GM19324 (cell line): ENCODE data around the gene TENT5C.

Experiments used
- ATAC-seq: cut with Tn5 transposase; IDR thresholded peaks from one replicate; pipeline ENCODE4 v1.9.1; 2021; ENCODE audit warnings: mild to moderate bottlenecking, moderate library complexity; ENCODE audit not compliant: unreplicated experiment, low FRiP score

The TENT5C gene

DNA sequence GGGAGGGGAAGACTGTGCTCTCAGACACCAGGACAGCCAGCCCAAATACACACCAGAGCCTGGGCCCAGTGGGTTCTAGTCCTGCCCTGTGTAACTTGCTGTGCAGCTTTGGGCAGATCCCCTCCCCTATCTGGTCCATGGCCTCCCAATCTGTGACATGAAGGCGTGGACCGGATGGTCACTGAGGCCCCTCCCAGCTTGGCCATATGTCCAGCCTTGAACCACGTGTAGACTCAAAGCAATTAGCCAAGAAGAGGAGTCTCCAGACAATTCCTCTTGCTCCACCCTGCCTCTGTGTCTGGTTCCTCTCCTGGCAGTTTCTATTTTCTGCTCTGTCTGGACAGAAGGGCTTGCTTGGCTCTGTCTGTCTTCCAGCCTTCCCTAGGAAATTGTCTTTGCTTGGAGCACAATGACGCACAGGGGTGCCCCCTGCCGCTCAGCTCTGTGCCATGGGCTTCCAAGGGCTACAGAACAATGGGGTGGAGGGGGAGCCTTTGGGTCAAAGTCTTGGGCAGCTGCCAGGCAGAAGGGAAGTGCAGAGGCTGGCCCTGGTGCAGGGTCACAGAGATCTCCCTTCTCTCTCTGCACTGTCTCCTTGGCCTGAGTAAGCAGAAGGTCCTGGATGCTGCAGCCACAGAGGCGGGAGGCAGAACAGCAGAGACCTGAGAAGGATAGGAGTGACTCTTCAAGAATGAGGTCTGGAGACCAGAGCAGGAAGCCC is 66.1 kb downstream of the TENT5C start:
- ATAC-seq: no peak

DNA sequence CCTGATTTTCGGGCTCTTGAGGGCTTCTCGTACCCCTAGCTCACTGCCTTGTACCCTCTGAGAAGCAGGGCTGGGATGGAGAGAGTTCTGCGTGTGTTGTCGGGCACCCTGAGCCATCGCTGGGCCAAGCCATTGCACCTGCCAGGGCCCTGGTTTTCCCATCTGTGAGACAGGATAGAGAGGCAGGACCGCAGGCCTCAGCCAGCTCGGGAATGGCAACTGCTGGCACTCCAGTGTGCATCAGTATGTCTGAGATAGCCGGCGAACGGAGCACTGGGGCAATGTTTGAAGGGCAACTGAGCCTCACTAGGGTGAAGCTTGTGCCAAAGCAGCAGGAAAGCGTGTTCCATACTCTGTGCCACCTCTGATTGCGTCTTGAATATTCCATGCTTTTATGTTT is 66.9 kb downstream of the TENT5C start:
- no peak for ATAC-seq

DNA sequence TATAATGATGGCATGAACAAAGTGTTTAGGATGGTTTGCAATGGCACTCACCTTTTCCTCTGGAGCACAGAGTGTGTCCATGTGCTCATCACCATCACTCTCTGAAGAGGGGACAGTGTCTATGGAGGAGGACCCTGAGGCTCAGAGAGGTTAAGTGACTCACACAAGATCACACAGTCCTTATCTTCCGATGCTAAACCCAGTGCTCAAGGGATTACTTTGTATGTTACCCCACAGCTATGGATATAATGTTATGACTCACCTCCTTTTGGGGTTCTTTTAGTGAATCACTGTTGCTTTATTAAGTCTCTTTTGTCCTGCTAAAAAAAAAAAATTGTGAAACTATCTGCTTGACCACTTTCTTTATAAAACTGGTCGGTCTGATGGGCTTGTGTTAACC is 67.6 kb downstream of the TENT5C start:
- no peak for ATAC-seq

DNA sequence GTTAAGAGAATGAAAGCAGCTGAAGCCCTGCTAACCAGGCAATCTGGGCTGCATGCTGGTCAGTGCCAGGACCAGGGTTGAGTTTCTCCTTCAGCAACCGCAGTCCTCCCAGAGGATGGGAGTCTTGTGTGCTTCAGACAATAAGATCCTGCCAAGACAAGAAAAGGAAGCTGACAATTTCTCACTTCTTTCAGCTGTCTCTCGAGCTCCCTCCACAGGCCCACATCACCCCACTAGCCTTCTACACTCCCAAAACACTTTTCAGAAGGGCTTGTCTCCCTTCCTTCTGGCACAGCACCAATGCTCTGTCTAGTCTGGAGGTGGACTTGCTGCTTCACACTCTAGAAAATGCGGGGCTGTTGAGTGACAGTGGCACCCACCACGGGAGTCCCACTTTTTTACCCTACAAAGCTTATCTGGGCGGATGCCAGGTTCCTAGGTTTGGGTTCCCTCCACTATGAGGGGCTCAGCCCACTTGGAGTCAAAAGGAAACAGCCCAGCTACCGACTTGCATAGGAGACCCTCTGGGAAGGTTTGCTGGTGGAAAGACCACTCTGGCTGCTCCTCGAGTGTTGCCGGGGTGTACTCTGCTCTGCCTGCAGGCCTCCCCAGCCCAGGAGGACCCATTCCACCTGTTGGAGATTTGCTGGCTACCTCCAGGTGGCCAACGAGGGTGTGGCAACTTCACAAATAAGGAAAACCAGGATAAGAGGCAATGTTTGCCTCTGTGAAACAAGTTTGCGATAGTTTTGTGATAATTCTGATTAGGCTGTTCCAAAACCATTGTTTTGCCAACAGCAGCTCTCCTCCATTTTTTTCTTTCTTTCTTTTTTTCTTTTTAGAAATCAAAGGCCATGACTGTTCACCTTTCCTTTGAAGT is 68.9 kb downstream of the TENT5C start:
- peak; percentile 69 for ATAC-seq

DNA sequence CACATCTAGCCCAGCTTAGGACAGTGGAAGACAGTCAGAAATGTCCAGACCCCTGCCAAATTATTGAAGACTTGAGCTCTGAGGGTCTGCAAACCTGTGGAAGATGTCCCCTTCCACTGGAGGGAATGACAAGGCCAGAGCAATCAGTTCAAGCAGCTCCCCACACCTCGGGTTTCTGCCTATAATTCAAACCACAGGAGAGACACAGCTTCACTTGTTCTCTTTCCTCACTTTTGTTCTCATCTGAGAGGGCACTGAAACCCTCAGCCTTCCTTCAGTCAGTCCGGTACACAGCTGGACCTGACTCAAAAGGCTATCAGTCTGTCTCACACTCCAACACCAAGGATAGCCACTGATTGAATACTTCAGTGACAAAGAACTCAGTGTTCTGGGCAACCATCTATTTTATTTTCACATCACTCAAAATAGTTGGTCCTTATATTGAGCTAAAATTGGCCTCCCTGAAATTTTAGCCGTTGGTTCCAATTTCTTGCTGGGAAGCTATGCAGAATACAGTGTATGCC is 70.1 kb downstream of the TENT5C start:
- ATAC-seq: no peak

GRCh38 chr1:117676615-117677130 is 70.8 kb downstream of the TENT5C start:
- ATAC-seq: no peak
